ENCODE measurements around the gene LRRC9.

GRCh38 chr14:60089221-60089620 is 169.3 kb downstream of the LRRC9 start:
- TF ChIP-seq JUN (IDR thresholded peaks at IDR 0.05; ENCODE audit: borderline replicate concordance, insufficient read depth, insufficient read length, low read depth) (no peak), POLR2AphosphoS5 (IDR thresholded peaks at IDR 0.05; ENCODE audit: insufficient read depth, low read depth, low read length) (no peak), CTCF (IDR thresholded peaks at IDR 0.05; ENCODE audit: extremely low read depth in 1 of 2, insufficient read depth in 1 of 2, low read depth in 1 of 2, low read length in 2 of 2) (no peak), POLR2A (IDR thresholded peaks at IDR 0.05; ENCODE audit: low read depth, low read length) (no peak), EZH2 (IDR thresholded peaks at IDR 0.05; ENCODE audit: borderline replicate concordance, low read depth, low read length, severe bottlenecking) (no peak), MAX (IDR thresholded peaks at IDR 0.05; ENCODE audit: insufficient read depth, insufficient read length) (no peak), FOS (IDR thresholded peaks at IDR 0.05; ENCODE audit: borderline replicate concordance, insufficient read depth, low read length) (no peak), GATA2 (IDR thresholded peaks at IDR 0.05; ENCODE audit: insufficient read depth, insufficient read length, low read depth, low read length) (no peak), MYC (IDR thresholded peaks at IDR 0.05; ENCODE audit: low read depth, low read length) (no peak)
